NT2/D1 (cell line): ENCODE data around the gene CNGB1.

ENCODE experiments used
- SUZ12 ChIP-seq: IDR thresholded peaks from 2 replicates; pipeline ENCODE4 v1.6.1; 2011; ENCODE audit not compliant: insufficient read length, insufficient read depth; ENCODE audit errors: extremely low read depth
- ZNF274 ChIP-seq: IDR thresholded peaks from 2 replicates; pipeline ENCODE4 v1.6.1; 2011; ENCODE audit warnings: mild to moderate bottlenecking, low read depth, low read length

DNA sequence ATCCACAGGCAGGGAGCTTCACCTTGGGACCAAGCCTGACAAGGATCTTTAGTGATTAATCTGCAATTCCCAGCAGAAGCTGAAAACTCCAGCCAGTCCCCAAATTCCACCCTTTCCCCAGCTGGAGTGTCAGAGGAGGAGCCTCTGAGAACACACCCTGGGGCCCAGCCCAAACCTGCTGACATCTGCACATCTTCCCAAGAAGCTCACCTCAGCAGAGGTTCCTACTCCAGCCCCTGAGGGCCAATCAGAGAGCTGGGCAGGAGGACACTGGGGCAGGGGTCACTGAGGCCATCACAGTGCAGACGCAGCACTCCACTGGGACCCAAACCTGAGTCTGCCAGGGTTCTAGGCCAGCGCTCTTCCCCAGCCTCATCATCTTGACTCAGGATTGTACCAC lies 44.9 kb downstream of the CNGB1 start:
- no peak for TF ChIP-seq ZNF274
- no peak for TF ChIP-seq SUZ12
